GM21619 (cell line): Measurements from ENCODE around the gene LEMD2.

Experiments used
- ATAC-seq: cut with Tn5 transposase; IDR thresholded peaks from one replicate; pipeline ENCODE4 v1.9.1; 2021; ENCODE audit not compliant: unreplicated experiment

Gene LEMD2

GRCh38 chr6:33797626-33798342, 8.9 kb upstream of the LEMD2 start:
- no peak for ATAC-seq

GRCh38 chr6:33794910-33795623, 6.1 kb upstream of the LEMD2 start:
- no peak for ATAC-seq

GRCh38 chr6:33792981-33793380, 4.1 kb upstream of the LEMD2 start:
- no peak for ATAC-seq

GRCh38 chr6:33791620-33792019, 2.7 kb upstream of the LEMD2 start:
- no peak for ATAC-seq

- ATAC-seq, result no peak
Measured at GRCh38 chr6:33790910-33791309, 2.0 kb upstream of the LEMD2 start.

GRCh38 chr6:33790379-33790778, 1.4 kb upstream of the LEMD2 start:
- ATAC-seq, result no peak

- ATAC-seq, result no peak
Measured at GRCh38 chr6:33789550-33789895, 593 bp upstream of the LEMD2 start.

- peak; percentile 40 for ATAC-seq
Measured at GRCh38 chr6:33787954-33788693, 806 bp downstream of the LEMD2 start.

GRCh38 chr6:33787346-33787953, 1.5 kb downstream of the LEMD2 start:
- ATAC-seq, result no peak

- ATAC-seq, result no peak
Measured at GRCh38 chr6:33786736-33787135, 2.2 kb downstream of the LEMD2 start.

GRCh38 chr6:33785778-33786177, 3.2 kb downstream of the LEMD2 start:
- no peak for ATAC-seq

- ATAC-seq, result no peak
Measured at GRCh38 chr6:33784787-33785186, 4.1 kb downstream of the LEMD2 start.

- ATAC-seq, result no peak
Measured at GRCh38 chr6:33783781-33784520, 5.0 kb downstream of the LEMD2 start.

GRCh38 chr6:33782561-33782960, 6.4 kb downstream of the LEMD2 start:
- no peak for ATAC-seq

GRCh38 chr6:33781131-33781975, 7.6 kb downstream of the LEMD2 start:
- ATAC-seq, result no peak

GRCh38 chr6:33779895-33780294, 9.0 kb downstream of the LEMD2 start:
- ATAC-seq, result no peak

- ATAC-seq, result no peak
Measured at GRCh38 chr6:33779290-33779689, 9.6 kb downstream of the LEMD2 start.

- no peak for ATAC-seq
Measured at GRCh38 chr6:33778444-33779121, 10.3 kb downstream of the LEMD2 start.
